Stimulated activated CD4-positive, alpha-beta T cell treated with anti-CD3 and anti-CD28 coated beads, Interleukin-15, amount 100 ng/mL, for 1 hour (primary cell): ENCODE data around the gene DNAJB13.

Experiments used
- DNase-seq, 2 donors: peaks; one replicate each; pipeline ENCODE4 v3.0.0-alpha.2; 2020; ENCODE audit warnings: low read depth in 1 of 2, low spot score in 1 of 2

Gene DNAJB13

DNA sequence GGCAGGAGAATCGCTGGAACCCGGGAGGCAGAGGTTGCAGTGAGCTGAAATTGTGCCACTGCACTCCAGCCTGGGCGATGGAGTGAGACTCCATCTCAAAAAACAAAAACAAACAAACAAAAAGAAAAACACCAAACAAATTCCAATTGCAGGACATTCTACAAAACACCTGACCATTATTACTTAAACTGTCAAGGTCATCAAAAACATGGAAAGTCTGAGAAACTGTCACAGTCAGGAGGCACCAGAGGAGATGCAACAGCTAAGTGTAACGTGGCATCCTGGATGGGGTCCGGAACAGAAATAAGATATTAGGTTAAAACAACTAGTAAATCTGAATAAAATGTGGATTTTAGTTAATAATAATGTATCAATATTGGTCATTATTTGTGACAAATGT lies 914 bp upstream of the DNAJB13 start:
- no peak for DNase-seq

DNA sequence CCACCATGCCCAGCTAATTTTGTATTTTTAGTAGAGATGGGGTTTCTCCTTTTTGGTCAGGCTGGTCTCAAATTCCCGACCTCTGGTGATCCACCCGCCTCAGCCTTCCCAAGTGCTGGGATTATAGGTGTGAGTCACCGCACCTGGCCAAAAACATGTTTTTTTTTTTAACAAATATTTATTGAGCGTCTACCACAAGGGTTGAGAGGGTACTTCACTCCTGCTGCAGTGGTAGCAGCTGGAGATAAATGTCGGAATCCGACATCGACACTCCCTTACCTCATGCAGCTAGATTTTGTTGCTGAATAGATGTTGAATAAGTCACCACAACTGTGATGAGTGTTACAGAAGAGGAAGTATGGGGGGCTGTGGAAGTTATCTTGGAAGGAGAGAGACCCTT lies 971 bp downstream of the DNAJB13 start:
- DNase-seq = no peak

DNA sequence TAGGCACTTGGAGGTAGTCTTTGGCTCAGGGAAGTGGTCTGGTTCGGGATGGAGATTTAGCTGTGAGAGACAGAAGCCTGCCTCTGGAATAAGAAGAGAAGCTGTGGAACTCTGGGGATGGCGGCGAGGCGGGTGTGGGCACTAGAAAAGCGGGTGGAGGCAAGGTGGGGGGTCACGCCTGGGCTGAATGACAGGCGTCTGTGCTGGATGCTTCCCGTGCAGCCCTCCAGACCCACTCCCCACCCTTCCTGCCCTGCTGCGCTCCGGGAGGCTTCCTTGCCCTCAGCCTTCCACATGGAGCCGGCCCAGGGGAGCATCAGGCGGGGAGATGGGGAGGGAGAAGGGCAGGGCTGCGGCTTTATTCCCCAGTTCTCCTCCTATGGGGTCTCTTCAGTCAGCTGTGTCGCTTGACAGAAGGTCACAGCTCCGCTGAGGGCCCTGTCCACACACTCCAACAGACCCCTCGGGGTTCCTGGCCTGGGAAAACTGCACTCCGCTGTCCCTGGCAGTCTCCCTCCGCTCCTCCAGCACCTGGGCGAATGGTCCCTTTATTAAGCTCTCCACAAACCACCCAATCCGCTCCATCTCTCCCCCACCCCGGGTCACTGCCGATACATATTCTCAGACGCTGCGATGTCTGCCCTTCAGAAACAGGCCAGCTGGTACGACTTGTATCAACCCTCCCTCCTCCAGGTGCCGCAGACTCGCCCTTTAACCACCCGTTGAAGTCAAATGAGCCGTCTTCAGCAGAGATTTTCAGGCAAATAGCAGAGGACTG lies 6.2 kb downstream of the DNAJB13 start:
- no peak for DNase-seq

DNA sequence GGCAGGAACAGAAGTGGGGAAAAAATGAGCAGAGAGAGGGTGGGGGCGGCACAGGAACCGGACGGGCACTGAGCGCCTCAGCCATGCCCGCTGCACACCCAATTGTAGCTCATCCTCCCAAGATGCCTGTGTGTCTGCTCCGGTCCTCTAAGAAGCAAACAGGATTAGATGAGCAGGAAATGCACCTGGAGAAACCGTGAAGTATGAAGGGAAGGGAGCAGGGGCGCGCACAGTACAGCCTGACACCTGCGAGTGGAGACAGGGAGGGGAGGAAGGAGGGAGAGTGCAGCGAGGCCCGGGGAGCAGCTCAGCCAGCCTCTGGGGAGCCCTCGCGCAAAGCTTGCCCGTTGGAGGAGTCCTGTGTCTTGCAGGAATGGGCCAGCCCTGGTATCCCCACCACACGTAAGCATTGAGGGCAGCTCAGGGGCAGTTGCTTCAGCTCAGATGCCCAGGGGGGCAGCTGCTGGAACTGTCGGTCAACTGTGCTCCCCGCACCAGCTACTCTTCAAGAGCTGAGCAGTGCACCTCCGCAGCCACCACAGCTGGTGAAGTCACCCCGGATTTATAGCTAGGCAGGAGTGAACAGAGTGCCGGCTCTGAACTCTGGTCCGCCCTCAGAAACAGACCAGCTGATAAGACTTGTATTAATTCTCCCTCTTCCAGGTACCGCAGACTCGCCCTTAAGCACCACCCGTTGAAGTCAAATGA lies 7.0 kb downstream of the DNAJB13 start:
- no peak for DNase-seq

GRCh38 chr11:73958521-73959141 lies 7.8 kb downstream of the DNAJB13 start:
- no peak for DNase-seq

- no peak for DNase-seq
Measured at GRCh38 chr11:73961321-73961720, 10.5 kb downstream of the DNAJB13 start.

DNA sequence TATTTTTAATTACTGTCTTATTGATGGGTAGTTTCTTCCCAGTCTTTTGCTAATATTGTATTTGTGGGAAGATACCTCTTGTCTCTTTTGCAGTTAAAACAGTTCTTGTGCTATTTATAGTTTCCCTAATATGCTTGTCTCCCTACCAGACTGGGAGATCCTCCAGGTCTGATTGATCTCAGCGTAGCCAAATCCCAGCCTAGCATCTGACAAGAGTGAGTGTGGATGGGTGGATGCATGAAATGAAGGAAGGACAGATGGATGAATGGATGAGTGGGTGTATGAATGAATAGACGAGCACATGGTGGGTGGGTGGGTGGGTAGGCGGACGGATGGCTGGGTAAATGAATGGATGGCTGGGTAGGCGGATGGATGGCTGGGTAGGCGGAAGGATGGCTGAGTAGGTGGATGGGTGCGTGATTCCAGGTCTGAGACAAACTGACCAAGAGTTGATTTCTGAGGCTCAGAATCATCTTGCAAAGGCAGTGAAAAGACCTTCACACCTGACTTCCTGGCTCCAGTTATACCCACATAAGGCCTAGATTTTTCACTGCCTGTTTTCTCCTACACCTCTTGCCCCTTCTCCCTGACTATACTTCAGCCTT lies 11.4 kb downstream of the DNAJB13 start:
- no peak for DNase-seq

- no peak for DNase-seq
Measured at GRCh38 chr11:73963861-73964260, 13.0 kb downstream of the DNAJB13 start.

GRCh38 chr11:73965076-73965763 lies 14.4 kb downstream of the DNAJB13 start:
- DNase-seq = no peak

DNA sequence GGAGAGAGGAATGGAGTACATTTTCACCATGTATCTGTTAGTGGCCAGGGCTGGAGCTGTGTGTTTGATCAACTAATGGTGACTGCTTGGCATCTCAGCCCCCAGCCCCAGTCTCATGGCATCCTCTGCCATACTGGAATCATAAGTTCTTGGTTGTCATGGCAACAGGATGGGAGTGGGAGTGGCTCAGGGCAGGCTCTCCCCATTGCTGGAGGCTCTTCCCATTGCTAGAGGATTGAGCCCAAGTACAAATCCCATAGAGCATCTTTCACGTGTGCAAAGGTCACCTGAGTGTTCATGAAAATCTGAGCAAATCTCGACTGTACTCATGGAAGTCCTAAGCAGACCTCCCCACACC lies 14.9 kb downstream of the DNAJB13 start:
- DNase-seq = no peak

GRCh38 chr11:73968356-73968966 lies 17.6 kb downstream of the DNAJB13 start:
- DNase-seq = no peak

DNA sequence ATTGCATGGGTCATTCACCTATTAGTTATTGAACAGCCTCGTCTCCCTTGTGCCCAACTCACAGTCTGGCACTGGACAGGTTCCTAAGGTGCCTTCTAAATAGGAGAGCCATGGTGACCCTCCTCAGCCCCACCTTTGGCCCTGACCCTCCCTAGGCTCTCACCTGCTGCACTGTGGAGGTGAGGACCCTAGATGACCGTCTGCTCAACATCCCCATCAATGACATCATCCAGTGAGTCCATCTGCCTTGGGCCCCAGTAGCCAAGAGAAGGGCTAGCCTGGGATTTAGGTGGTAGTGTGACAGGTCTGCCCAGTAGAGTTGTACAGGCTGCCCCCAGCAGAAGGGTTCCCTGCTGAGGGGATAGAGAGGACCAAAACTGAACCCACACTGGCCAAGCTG lies 18.3 kb downstream of the DNAJB13 start:
- DNase-seq = no peak

- no peak for DNase-seq
Measured at GRCh38 chr11:73969991-73970800, 19.4 kb downstream of the DNAJB13 start.

DNA sequence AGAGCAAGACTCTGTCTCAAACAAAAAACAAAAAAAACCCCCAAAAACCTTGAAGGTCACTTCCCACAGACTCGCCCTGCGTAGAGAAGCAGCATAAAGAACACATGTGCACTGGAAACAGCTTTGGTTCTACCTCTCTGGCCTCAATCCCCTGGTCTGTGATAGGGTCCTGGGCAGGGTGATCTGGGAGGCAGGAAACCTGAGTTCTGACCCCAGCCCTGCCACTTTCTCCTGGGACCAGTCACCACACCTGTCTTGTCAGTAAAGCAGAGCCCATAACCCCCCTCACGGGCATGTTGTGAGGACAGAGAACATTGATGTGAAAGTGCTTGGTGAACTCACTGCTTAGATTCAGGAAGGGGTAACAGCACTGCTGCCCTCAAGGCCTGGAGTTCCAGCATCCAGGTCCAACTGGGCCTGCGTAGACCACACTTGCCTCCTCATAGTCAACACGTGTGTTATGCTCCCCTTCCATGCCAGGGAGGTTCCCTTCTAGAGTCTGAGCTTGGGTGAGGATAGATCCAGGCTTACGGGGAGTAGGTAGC lies 20.4 kb downstream of the DNAJB13 start:
- DNase-seq = no peak

GRCh38 chr11:73972187-73972586 lies 21.4 kb downstream of the DNAJB13 start:
- DNase-seq = no peak

GRCh38 chr11:73972620-73973449 lies 22.0 kb downstream of the DNAJB13 start:
- no peak for DNase-seq

DNA sequence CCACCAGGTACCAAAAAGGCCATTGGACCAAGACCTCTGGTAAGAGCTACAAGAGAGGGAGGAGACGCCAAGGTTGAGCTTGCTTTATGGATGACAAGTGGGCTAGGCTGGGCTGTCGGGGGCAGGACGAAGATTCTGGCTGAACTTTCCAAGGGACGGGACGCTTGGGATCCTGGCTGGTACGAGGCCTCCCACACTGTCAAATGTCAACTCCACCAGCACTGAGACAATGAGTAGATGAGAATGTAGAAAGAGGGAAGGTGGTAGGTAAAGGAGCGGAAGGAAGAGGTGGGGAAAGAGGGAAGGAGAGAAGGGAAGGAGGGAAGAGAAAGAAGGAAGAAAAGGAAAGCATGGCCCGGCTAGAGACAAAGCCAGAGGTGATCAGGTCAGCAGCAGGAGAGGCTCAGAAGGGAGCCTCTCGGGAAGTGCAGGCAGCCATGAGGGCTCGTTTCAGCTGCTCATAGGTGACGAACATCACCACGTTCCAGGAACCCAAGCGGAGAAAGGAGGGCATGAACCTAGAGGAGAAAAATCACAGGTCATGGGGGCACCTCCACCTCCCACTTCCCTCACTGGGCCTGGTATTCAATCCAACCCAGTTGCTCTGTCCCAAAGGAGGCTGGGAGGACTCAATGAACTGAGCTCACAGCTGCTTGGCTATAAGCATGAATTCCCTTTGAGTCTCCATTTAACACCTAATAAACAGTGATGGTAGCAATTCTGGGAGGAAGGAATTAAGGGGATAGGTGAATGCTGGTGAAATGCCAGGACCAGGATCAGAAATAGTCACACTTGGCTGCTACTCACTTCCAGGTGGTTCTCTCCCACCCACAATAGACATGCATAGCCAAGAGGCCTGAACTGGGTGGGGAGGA lies 24.0 kb downstream of the DNAJB13 start:
- DNase-seq = no peak

DNA sequence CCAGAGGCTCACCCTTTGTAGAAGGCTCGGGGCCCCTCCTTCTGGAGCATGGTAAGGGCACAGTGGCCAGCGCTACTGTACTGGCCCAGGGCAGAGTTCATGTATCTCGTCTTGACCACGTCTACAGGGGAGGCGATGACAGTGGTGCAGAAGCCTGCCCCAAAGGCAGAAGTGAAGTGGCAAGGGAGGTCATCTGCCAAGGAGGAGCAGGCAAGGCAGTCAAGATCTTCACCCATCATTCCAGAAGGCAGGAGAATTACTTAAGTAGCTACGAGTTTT lies 24.6 kb downstream of the DNAJB13 start:
- DNase-seq = no peak
